Measurements from ENCODE around the gene PEF1.

The PEF1 gene

GRCh38 chr1:31642897-31643296 lies 1.8 kb downstream of the PEF1 start:
- no peak for DNase-seq
- no peaks in the 10 kb centered on the region for H3K27me3 Mint-ChIP-seq
- no peak for ATAC-seq (replicated peaks)
- no peaks in the 10 kb centered on the region for H3K9me3 Mint-ChIP-seq
- peaks cover 3 to 13% of the 10 kb centered on the region in 2 donors for H3K36me3 Mint-ChIP-seq
- H3K4me3 Mint-ChIP-seq: no peak overlapping the region
- peaks cover 21 to 23% of the 10 kb centered on the region in 2 donors for H3K4me1 Mint-ChIP-seq
- H3K27ac Mint-ChIP-seq: no peak overlapping the region

- no peaks in the 10 kb centered on the region for H3K9me3 Mint-ChIP-seq
- no peak overlapping the region for H3K4me3 Mint-ChIP-seq
- H3K36me3 Mint-ChIP-seq: peaks cover 3 to 13% of the 10 kb centered on the region in 2 donors
- peaks cover 21 to 26% of the 10 kb centered on the region in 2 donors for H3K4me1 Mint-ChIP-seq
- H3K27ac Mint-ChIP-seq: no peak overlapping the region
- H3K27me3 Mint-ChIP-seq: no peaks in the 10 kb centered on the region
- DNase-seq (no peak), ATAC-seq (replicated peaks) (no peak)
Measured at GRCh38 chr1:31642366-31642765, 2.3 kb downstream of the PEF1 start.

- H3K4me3 Mint-ChIP-seq: no peak overlapping the region
- H3K9me3 Mint-ChIP-seq: no peaks in the 10 kb centered on the region
- H3K4me1 Mint-ChIP-seq: peaks cover 17 to 24% of the 10 kb centered on the region in 2 donors
- ATAC-seq (replicated peaks) (no peak), DNase-seq (no peak)
- H3K36me3 Mint-ChIP-seq: peaks cover 8 to 12% of the 10 kb centered on the region in 2 donors
- no peak overlapping the region for H3K27ac Mint-ChIP-seq
- no peaks in the 10 kb centered on the region for H3K27me3 Mint-ChIP-seq
Measured at GRCh38 chr1:31640964-31641363, 3.7 kb downstream of the PEF1 start.

GRCh38 chr1:31640179-31640578 lies 4.5 kb downstream of the PEF1 start:
- Mint-ChIP-seq H3K36me3 (peaks cover 8 to 20% of the 10 kb centered on the region in 2 donors), H3K9me3 (no peaks in the 10 kb centered on the region), H3K27ac (no peak overlapping the region), H3K4me3 (no peak overlapping the region), H3K4me1 (peaks cover 9 to 22% of the 10 kb centered on the region in 2 donors), H3K27me3 (no peaks in the 10 kb centered on the region)
- no peak for ATAC-seq (replicated peaks)
- no peak for DNase-seq

- Mint-ChIP-seq H3K4me1 (peaks cover 15 to 22% of the 10 kb centered on the region in 2 donors), H3K27me3 (no peaks in the 10 kb centered on the region), H3K27ac (no peak overlapping the region), H3K9me3 (no peaks in the 10 kb centered on the region), H3K36me3 (peaks cover 15 to 24% of the 10 kb centered on the region in 2 donors), H3K4me3 (no peak overlapping the region)
- no peak for DNase-seq
- no peak for ATAC-seq (replicated peaks)
Measured at GRCh38 chr1:31639543-31639942, 5.1 kb downstream of the PEF1 start.

GRCh38 chr1:31637915-31638673 lies 6.6 kb downstream of the PEF1 start:
- peak; percentile 23 to 77 for ATAC-seq (replicated peaks)
- Mint-ChIP-seq H3K27me3 (no peaks in the 10 kb centered on the region), H3K4me3 (peak overlapping the region in 1 of 2 donors; percentile 15), H3K4me1 (peaks cover 7 to 20% of the 10 kb centered on the region in 2 donors), H3K36me3 (peaks cover 16 to 34% of the 10 kb centered on the region in 2 donors), H3K27ac (peak overlapping the region; percentile 73), H3K9me3 (no peaks in the 10 kb centered on the region)
- DNase-seq: no peak

GRCh38 chr1:31633117-31633516 lies 11.6 kb downstream of the PEF1 start:
- Mint-ChIP-seq H3K27ac (no peak overlapping the region), H3K36me3 (peaks cover 38 to 71% of the 10 kb centered on the region in 2 donors), H3K4me3 (no peak overlapping the region), H3K27me3 (no peaks in the 10 kb centered on the region), H3K4me1 (peaks cover 7 to 15% of the 10 kb centered on the region in 2 donors), H3K9me3 (no peaks in the 10 kb centered on the region)
- no peak for DNase-seq
- ATAC-seq (replicated peaks): peak in 1 of 2 donors; percentile 34

GRCh38 chr1:31632649-31633048 lies 12.0 kb downstream of the PEF1 start:
- DNase-seq (no peak), ATAC-seq (replicated peaks) (no peak)
- no peak overlapping the region for H3K27ac Mint-ChIP-seq
- no peaks in the 10 kb centered on the region for H3K9me3 Mint-ChIP-seq
- peaks cover 7 to 10% of the 10 kb centered on the region in 2 donors for H3K4me1 Mint-ChIP-seq
- peaks cover 38 to 76% of the 10 kb centered on the region in 2 donors for H3K36me3 Mint-ChIP-seq
- no peaks in the 10 kb centered on the region for H3K27me3 Mint-ChIP-seq
- no peak overlapping the region for H3K4me3 Mint-ChIP-seq

- Mint-ChIP-seq H3K27ac (peak overlapping the region; percentile 11), H3K27me3 (no peaks in the 10 kb centered on the region), H3K4me3 (no peak overlapping the region), H3K9me3 (peaks cover 0 to 3% of the 10 kb centered on the region in 2 donors), H3K4me1 (peaks cover 28 to 33% of the 10 kb centered on the region in 2 donors), H3K36me3 (peaks cover 42 to 77% of the 10 kb centered on the region in 2 donors)
- no peak for DNase-seq
- no peak for ATAC-seq (replicated peaks)
Measured at GRCh38 chr1:31628931-31629556, 15.6 kb downstream of the PEF1 start.

- H3K9me3 Mint-ChIP-seq: peaks cover 1 to 3% of the 10 kb centered on the region in 2 donors
- peaks cover 49 to 81% of the 10 kb centered on the region in 2 donors for H3K36me3 Mint-ChIP-seq
- H3K27me3 Mint-ChIP-seq: no peaks in the 10 kb centered on the region
- H3K27ac Mint-ChIP-seq: no peak overlapping the region
- H3K4me1 Mint-ChIP-seq: peaks cover 37 to 42% of the 10 kb centered on the region in 2 donors
- ATAC-seq (replicated peaks) (no peak), DNase-seq (no peak)
- H3K4me3 Mint-ChIP-seq: no peak overlapping the region
Measured at GRCh38 chr1:31627930-31628559, 16.6 kb downstream of the PEF1 start.

GRCh38 chr1:31627301-31627929 lies 17.3 kb downstream of the PEF1 start:
- peaks cover 1 to 3% of the 10 kb centered on the region in 2 donors for H3K9me3 Mint-ChIP-seq
- peaks cover 46 to 80% of the 10 kb centered on the region in 2 donors for H3K36me3 Mint-ChIP-seq
- DNase-seq: no peak

GRCh38 chr1:31626223-31627207 lies 18.2 kb downstream of the PEF1 start:
- ATAC-seq (replicated peaks): no peak
- Mint-ChIP-seq H3K27me3 (no peaks in the 10 kb centered on the region), H3K27ac (peak overlapping the region; percentile 57), H3K4me3 (no peak overlapping the region), H3K9me3 (peaks cover 1 to 3% of the 10 kb centered on the region in 2 donors), H3K4me1 (peaks cover 37 to 53% of the 10 kb centered on the region in 2 donors), H3K36me3 (peaks cover 39 to 82% of the 10 kb centered on the region in 2 donors)
- DNase-seq: no peak

More at GRCh38 chr1:31627301-31627929, 17.3 kb downstream of the PEF1 start:
- H3K4me3 Mint-ChIP-seq: no peak overlapping the region
- H3K27ac Mint-ChIP-seq: peak overlapping the region; percentile 57
- no peaks in the 10 kb centered on the region for H3K27me3 Mint-ChIP-seq
- H3K4me1 Mint-ChIP-seq: peaks cover 37 to 47% of the 10 kb centered on the region in 2 donors
- no peak for ATAC-seq (replicated peaks)

GRCh38 chr1:31625561-31626222 lies 19.0 kb downstream of the PEF1 start:
- Mint-ChIP-seq H3K36me3 (peaks cover 38 to 76% of the 10 kb centered on the region in 2 donors), H3K27me3 (no peaks in the 10 kb centered on the region), H3K4me1 (peaks cover 37 to 55% of the 10 kb centered on the region in 2 donors), H3K4me3 (peak overlapping the region in 1 of 2 donors; percentile 8), H3K27ac (peak overlapping the region; percentile 43), H3K9me3 (peaks cover 1 to 3% of the 10 kb centered on the region in 2 donors)
- peak; percentile 61 to 66 for ATAC-seq (replicated peaks)
- DNase-seq: no peak
